ENCODE data around the gene ACD. TPM values are rescaled to one million over a fixed set of nuclear protein-coding genes. Genes with fewer than 3 reads are reported as not detected.
A peak's percentile ranks its signal among the peaks of the same experiment; 100 is the strongest.

The ACD gene
- total RNA-seq, 1 donor from 2014 or later = 8.3 TPM

DNA sequence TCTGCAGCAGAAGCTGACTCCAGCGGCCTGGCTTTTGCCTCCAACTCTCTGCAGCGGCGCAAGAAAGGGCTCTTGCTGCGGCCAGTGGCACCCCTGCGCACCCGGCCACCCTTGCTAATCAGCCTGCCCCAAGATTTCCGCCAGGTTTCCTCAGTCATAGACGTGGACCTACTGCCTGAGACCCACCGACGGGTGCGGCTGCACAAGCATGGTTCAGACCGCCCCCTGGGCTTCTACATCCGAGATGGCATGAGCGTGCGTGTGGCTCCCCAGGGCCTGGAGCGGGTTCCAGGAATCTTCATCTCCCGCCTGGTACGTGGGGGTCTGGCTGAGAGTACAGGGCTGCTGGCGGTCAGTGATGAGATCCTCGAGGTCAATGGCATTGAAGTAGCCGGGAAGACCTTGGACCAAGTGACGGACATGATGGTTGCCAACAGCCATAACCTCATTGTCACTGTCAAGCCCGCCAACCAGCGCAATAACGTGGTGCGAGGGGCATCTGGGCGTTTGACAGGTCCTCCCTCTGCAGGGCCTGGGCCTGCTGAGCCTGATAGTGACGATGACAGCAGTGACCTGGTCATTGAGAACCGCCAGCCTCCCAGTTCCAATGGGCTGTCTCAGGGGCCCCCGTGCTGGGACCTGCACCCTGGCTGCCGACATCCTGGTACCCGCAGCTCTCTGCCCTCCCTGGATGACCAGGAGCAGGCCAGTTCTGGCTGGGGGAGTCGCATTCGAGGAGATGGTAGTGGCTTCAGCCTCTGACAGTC lies 2.0 kb upstream of the ACD start:
- DNase-seq (ENCODE audit: low read depth in 2 of 2) = no peak

DNA sequence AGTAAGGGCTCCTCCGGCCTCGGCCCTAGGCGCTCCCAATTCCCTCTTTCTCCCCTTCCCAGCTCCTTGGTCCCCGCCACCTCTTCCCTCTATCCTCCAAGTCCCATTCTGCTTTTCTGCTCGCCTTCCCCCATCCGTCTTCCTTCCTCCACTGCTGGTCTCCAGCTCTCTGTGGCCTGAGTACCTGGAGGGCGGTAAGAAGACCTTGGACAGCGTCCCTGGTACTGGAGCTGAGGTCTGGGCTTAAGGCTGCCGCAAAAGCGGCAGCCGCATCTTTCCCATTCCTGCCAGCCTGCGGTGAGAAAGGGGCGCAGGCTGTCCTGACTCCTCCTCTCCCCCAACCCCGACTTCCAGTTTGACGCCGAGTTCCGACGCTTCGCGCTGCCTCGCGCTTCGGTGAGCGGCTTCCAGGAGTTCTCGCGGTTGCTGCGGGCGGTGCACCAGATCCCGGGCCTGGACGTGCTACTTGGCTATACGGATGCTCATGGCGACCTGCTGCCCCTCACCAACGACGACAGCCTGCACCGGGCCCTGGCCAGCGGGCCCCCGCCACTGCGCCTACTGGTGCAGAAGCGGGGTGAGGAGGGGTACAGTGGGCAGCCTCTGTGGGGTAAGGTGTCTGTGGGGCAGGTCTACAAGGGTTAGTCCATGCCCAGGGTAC lies 1.2 kb upstream of the ACD start:
- DNase-seq (ENCODE audit: low read depth in 2 of 2) = peak; percentile 50 to 64

DNA sequence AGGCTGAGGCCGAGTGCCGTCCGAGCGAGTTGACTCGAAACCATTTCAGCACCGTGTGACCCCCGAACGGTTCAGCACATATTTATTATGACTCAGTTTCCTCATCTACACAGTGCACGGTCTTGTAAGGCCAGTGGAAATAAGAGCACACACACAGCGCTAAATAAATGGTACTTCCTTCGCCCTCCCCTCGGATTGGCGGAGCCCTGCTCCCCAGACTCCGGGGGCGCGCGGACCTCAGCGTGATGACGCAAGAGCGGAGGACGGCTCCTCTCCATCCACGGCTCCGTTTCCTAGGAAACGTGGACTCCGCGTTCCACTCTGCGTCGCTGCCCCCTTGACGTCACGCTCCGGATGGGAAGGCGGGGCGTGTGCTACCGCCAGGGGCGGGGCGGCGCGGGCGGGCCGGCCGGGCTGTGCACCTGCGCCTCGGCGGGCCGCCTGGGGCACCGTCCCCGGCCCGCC lies 536 bp upstream of the ACD start, which contains the start of gene PARD6A:
TSS of gene PARD6A (plus strand) at position 397 of the 465 bp plus-strand sequence. CDS start 79 bp downstream, outside the sequence.
- DNase-seq (ENCODE audit: low read depth in 2 of 2) = peak; percentile 97 to 98

DNA sequence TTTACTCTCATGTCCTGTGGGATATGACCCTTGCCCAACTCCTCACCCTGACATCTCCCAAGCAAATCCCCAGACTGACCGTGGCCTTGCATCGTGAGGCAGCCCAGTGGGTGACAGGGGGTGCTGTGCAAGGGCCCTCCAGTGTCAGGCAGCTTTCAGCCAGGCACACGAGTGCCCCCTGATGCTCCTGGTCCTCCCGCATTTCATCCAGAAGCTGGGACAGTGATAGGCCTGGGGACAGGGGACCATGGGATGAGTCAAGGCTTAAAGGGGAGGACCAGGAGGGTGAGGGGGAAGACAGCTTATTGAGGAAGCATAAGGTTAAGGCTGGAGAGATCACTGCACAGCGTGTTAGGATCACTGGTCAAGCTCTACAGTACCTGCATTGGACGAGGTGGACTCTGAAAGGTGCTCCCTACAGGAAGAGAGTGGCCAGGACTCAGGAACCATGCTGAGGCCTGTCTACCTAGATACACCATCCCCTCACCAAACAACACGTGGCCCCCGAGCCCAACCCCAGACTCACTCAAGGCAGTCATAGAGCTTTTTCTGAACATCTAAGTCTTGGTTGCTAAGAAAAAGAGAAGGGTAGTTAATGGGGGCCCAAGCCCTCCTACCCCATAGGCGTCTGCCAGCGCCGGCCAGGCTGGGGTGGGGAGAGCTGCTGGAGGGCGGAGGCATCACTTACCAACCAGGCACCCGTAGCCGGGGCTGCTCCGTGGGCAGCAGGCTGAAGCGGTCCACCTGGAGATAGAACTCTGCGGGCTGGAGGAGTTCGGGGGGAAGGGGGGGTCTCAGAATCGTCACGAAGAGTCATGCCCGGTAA lies 998 bp downstream of the ACD start:
- no peak for DNase-seq (ENCODE audit: low read depth in 2 of 2)

DNA sequence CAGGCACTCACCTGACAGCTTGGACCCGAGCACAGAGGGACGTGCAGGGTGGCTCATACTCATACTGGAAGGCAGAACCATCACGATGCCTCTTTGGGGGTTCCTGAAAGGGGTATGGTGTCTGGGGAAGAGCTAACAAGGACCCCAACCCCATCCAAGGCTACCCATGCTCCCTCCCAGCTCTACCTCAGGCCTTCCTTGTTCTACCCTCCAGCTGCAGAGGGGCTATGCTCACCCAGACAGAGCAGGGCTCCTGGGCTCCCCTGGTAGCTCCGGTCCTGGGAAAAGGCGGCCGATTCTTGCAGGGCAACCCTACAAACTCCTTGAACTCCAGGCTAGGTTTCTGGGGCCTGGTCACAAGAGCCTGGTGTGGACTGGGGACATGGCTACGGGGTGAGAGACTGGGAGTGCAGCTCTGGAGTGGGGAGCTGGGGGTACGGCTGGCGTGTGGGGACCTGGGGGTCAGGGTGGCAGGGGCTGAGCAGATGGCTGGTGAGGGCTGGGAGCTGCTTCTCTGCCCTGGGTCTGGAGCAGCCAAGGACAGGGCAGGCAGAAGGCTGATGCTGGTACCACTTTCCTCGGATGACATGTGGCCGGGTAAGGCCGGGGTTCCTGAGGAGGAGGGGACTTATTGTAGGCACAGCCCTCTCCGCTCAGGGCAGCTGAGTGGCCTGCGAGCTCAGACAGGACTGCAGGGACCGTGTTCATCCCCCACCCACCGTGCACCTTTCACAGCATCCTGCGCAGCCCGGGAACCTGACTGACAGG lies 2.1 kb downstream of the ACD start:
- DNase-seq (ENCODE audit: low read depth in 2 of 2) = no peak

DNA sequence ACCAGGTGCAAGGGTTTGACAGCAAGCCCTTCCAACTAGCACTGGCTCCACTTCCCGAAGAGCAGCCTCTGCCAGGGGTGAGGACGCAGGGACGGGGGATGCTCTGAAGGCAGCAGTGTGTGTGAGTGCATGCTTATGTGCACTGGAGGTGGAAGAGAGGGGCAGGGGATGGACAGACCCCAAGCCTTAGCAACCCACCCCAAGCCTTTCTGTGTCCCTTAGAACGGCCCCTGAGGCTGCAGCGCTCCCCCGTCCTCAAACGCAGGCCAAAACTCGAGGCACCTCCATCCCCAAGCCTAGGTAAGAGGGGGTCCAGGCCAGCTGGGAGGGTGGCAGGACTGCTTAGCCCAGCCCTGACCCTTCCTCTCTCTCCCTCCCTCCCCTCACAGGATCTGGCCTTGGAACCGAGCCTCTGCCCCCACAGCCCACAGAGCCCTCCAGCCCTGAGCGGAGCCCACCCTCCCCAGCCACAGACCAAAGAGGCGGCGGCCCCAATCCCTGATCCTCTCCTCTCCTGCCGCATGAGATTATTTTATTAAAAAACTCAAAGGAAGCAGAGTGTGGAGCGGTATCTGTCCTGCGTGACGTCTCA lies 2.9 kb downstream of the ACD start:
- no peak for DNase-seq (ENCODE audit: low read depth in 2 of 2)

DNA sequence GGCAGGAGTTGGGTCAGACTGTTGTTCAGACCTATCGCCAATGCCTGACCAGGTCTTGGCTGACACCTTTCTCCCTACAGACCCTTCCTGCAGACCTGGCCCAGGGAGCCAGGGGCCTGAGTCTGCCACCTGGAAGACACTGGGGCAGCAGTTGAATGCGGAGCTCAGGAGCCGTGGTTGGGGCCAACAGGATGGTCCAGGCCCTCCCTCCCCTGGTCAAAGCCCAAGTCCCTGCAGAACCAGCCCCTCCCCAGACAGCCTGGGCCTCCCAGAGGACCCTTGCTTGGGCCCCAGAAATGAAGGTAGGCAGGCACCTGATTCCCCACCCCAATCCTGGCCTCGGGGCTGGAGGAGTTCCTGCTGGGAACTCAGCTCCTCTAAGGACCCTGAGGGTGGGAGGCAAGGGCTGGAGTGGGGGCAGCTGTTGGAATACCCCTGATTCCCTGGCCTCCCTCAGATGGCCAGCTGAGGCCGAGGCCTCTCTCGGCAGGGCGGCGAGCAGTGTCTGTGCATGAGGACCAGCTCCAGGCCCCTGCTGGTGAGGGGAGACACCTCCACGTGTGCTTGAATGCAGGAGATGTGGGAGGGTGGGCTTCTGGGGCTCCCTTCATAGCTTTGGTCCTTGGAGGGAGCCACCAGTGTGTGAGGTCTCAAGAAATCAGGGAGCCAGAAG lies 3.6 kb downstream of the ACD start:
- DNase-seq (ENCODE audit: low read depth in 2 of 2) = no peak

DNA sequence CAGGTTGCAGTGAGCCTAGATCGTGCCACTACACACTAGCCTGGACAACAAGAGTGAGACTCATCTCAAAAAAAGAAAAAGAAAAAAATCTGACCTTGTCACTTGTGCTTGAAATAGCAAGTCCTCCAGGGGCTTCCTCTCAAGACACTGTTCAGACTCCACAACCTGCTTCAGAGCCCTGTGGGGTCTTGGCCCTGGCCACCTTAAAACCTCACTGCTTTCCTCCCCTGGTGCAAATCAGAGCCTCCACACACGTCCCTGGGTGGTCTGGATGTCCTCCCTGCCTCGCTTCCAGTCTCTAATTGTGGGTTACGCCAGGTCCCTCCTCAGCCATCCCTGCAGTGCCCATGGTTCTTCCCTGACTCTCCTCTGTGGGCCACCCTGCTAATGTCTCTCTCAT lies 4.7 kb downstream of the ACD start:
- DNase-seq (ENCODE audit: low read depth in 2 of 2) = no peak

DNA sequence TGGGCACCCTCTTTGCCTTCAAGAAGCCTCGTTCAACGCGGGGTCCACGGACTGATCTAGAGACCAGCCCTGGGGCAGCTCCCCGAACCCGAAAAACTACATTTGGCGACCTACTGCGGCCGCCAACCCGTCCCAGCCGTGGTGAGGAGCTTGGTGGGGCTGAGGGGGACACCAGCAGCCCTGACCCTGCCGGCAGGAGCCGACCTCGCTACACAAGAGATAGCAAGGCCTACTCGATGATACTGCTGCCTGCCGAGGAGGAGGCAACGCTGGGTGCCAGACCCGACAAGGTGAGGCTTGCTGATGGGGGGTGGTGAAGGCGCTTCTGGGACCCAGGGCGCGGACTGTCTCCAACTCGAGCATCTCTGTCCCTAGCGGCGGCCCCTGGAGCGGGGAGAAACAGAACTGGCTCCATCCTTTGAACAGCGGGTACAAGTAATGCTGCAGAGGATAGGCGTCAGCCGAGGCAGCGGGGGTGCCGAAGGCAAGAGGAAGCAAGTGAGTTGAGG lies 5.6 kb downstream of the ACD start:
- DNase-seq (ENCODE audit: low read depth in 2 of 2) = no peak

DNA sequence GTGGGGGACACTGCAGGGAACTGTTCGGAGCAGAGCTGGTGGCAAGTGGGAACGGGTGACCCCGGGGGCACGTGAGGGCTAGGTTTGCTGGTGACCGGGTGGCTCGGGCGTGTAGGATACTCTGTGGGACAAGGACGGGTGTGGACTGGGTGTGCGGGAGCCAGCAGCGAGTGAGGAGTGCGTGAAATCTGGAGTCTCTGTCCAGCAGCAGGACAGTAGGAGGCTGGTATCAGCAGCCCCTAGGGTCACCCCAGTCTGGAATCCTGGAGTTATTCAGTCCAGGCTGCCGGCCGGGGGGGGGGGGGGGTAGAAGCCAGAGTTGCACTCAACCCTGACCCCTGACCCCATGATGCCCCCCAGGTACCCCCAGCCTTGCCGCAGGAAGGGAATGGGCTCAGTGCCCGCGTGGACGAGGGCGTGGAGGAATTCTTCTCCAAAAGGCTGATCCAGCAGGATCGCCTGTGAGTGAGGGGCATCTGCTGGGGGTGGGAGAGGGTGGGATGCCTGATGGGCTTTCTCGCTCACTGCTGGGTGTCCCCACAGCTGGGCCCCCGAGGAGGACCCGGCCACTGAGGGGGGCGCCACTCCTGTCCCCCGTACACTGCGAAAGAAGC lies 6.2 kb downstream of the ACD start:
- no peak for DNase-seq (ENCODE audit: low read depth in 2 of 2)

DNA sequence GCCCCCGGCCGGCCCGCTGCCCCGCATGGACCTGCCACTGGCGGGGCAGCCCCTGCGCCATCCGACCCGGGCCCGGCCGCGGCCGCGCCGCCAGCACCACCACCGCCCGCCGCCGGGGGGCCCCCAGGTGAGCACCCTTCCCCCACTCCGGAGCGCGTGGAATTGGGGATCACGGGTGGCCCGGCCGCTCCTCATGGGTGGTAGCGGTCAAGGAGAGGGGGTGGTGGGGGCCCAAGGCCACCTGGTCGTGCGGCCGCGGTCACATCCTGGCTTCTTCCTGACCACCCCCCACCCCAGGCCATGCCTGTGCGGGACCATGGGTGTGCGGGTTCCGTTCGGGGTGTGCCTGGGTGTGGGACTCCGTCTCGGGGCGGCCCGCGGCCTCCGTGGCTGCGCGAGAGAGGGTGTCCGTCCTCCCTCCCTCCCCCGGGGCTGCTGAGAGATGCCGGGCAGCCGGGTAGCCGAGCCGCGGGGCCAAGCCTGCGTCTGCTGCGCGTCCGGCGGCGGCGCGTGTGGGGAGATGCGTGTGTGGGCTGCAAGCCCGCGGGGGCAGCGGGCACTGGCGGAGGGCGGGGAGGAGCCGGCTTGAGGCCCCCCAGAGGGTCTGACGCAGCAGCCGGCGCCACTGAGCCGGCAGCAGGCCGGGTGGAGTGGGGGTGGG lies 6.8 kb downstream of the ACD start:
- no peak for DNase-seq (ENCODE audit: low read depth in 2 of 2)

DNA sequence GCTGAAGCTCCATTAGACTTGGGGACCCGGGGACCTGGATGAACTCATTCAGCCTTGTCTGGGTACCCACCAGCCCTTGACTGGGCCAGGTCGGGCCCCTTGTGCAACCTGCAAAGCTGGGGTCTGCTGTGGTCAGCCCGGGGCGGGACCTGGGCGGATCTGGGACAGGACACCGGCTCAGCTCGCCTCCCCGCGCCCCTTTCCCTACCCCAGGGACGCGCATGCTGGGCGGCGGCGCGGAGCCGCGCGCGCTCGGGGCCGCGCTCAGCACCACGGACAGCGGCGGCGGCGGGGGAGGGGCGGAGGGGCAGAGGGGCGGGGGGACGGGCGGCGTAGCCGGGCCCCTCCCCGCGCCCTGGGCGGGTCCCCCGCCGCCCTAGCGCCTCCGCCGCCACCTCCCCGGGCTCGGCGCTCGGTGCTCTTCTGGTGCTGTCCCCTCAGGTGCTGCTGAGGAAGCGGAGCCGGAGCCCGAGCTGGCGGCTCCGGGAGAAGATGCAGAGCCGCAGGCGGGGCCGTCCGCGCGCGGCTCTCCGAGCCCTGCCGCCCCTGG lies 7.4 kb downstream of the ACD start:
- DNase-seq (ENCODE audit: low read depth in 2 of 2) = no peak

DNA sequence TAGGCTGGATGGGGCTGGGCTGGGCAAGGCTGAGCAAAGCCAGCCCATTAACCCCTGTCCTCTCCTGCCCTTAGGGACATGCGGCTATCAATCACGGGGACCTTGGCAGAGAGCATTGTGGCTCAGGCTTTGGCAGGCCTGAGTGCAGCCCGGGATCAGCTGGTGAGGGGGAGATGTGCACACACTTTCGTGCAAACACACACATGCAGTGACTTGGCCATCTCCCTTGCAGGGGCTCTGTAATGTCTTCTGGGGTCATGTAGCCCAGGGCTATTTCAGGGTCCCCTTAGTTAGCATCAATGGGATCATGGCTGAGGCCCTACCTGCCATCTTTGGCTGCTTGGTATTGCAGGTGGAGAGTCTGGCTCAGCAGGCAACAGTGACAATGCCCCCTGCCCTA lies 8.2 kb downstream of the ACD start:
- DNase-seq (ENCODE audit: low read depth in 2 of 2) = no peak

DNA sequence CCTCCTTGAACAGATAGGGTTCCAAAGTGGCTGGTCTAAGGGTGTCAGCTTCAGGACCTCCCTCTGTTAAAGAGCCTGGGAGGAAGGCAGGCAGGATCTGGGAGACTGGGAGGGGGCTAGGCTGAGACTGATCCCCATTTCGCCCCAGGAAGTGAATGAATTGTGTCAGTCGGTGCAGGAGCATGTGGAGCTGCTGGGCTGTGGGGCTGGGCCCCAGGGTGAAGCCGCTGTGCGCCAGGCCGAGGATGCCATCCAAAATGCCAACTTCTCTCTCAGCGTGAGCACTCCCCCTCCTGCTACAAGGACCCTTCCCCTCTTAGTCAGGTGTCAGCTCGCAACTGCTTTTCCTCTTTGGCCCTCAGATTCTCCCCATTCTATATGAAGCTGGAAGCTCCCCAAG lies 9.0 kb downstream of the ACD start:
- no peak for DNase-seq (ENCODE audit: low read depth in 2 of 2)

DNA sequence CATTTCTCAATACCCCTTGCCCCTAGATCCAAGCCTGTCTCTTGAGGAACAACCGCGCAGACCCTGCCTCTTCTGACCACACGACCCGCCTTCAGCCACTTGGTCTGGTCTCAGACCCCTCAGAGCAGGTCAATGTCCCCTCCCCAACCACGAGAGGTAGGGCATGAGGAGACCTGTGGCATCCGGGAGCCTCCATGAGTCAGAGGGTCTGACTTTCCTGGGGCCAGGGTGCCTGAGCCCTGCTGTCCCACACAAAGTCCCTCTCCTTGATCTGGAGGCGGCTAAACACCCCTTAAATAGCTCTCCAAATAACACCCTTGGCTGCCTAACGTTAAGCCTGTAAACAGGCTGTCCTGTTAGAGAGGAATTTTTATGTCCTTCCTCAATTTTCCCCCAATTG lies 10.0 kb downstream of the ACD start:
- DNase-seq (ENCODE audit: low read depth in 2 of 2) = no peak

DNA sequence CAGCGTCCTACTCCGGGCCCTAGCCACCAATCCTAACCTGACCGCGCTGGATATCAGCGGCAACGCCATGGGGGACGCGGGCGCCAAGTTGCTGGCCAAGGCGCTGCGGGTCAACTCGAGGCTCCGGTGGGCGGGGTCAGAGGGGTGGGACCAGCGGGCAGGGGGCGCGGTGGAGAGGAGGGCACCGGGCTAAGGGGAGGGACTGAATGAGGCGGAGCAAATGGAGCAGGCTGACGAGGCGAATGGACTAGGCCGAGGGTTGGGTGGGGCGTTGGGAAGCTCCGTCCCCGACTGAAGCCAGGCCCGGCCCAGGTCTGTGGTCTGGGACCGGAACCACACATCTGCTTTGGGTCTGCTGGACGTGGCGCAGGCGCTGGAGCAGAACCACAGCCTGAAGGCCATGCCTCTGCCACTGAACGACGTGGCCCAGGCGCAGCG lies 10.5 kb downstream of the ACD start:
- DNase-seq (ENCODE audit: low read depth in 2 of 2) = peak in 1 of 2 donors; percentile 18

DNA sequence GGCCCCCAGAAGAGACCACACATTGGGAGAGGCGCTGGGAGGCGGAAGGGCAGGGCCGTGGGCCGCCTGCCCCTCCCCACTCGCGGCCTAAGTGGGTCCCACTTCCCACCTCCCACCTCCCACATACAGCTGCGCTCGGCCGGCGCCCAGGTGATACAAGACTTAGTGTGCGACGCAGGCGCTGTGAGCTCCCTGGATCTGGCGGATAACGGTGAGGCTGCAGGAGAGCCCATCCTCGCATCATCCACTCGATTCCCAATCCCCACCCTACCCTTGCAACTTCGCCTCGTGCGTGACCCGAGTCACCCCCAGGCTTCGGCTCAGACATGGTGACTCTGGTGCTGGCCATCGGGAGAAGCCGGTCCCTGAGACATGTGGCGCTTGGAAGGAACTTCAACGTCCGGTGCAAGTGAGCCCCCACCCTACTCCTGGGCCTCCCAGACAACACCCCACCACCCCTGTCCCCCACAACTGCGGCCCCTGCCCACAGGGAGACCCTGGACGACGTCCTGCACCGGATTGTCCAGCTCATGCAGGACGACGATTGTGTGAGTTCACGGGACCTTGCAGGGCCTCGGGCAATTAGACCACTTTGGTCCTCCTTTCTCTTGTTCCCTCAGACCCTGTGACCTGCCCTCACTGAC lies 11.2 kb downstream of the ACD start:
- DNase-seq (ENCODE audit: low read depth in 2 of 2) = no peak

DNA sequence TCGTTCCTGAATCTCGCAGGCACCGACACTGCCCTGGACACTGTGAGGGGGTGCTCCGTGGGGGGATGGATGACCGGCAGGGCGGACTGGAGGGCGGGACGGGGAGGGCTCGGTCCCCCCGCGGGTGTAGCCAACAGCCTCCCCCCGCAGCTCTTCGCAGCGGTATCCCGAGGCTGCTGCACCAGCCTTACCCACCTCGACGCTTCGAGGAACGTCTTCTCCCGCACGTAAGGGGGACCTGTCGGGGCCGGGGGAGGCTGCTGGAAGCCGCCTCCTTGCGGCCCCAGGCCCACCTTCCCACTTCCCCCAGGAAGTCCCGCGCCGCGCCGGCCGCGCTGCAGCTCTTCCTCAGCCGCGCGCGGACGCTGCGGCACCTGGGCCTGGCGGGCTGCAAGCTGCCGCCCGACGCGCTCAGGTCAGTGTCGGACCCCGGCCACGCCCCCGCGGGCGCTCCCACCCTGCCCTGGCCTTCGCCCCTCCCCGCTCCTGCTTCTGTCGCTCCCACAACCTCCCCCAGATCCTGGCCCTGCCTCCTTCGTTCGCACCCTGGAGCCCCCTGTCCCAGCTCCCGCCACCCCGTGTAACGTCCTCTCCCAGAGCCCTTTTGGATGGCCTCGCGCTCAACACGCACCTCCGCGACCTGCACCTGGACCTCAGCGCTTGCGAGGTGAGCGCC lies 11.8 kb downstream of the ACD start:
- no peak for DNase-seq (ENCODE audit: low read depth in 2 of 2)
